Adrenal gland (tissue), 12 donors: ENCODE data around the gene GNG8. TPM values are rescaled to one million over a fixed set of nuclear protein-coding genes. Genes with fewer than 3 reads are reported as not detected.

ENCODE experiments used
- DNase-seq, 7 donors: peaks; one replicate each; pipeline ENCODE4 v3.0.0-alpha.2; 2019 to 2020
- H3K27ac ChIP-seq, 5 donors: fragments of 200-600 bp; sonication (generic) in 4 of 5; 1 replicate in 3 of 5; 2 replicates in 2 of 5; pipeline versions ENCODE4 v1.5.1 to v1.8.0; 2016 to 2020; ENCODE audit warnings: mild to moderate bottlenecking in 1 of 5
- H3K27me3 ChIP-seq: fragments of 200-600 bp; 2 replicates; pipeline ENCODE4 v1.8.0; 2021
- H3K36me3 ChIP-seq, 2 donors: fragments of 200-600 bp; replicated peaks in 1 of 2; 1 replicate in 1 of 2; 2 replicates in 1 of 2; pipeline versions ENCODE4 v1.5.1 to v1.8.0; 2018 to 2022
- H3K4me1 ChIP-seq, 2 donors: fragments of 200-600 bp; replicated peaks in 1 of 2; 1 replicate in 1 of 2; 2 replicates in 1 of 2; pipeline versions ENCODE4 v1.5.1 to v1.8.0; 2018 to 2021
- H3K4me3 ChIP-seq, 4 donors: fragments of 200-600 bp; sonication (generic) in 3 of 4; one replicate each; pipeline ENCODE4 v1.5.1; 2016 to 2018
- H3K9me3 ChIP-seq, 3 donors: fragments of 200-600 bp; sonication (generic) in 1 of 3; replicated peaks in 1 of 3; 1 replicate in 2 of 3; 2 replicates in 1 of 3; pipeline versions ENCODE4 v1.5.1 to v1.8.0; 2016 to 2021
- CTCF ChIP-seq, 6 experiments: fragments of 450-650 bp in 4 of 6; fragments of 200-600 bp in 2 of 6; sonication (generic) in 1 of 6; IDR thresholded peaks; 1 replicate in 5 of 6; 2 replicates in 1 of 6; pipeline versions ENCODE4 v1.5.1 to v1.8.0; 2016 to 2021; ENCODE audit warnings: antibody characterized with exemption in 6 of 6, mild to moderate bottlenecking in 2 of 6, moderate library complexity in 1 of 6
- POLR2A ChIP-seq, 2 donors: fragments of 450-650 bp; IDR thresholded peaks; one replicate each; pipeline ENCODE4 v1.6.1; 2017; ENCODE audit warnings: antibody characterized with exemption in 2 of 2, mild to moderate bottlenecking in 2 of 2, moderate library complexity in 1 of 2
- WGBS, 4 donors: extraction: QIAGEN DNeasy Blood & Tissue Kit in 2 of 4; methylation state at CpG; one replicate each; pipeline versions ENCODE4 v1.1.5 to v1.1.7; 2013 to 2017; 5-methylcytosine and 5-hydroxymethylcytosine counted together
- intact Hi-C, 2 donors: fragments of 100-400 bp; cut with DNase I; formaldehyde crosslinking; loops; one replicate each; pipeline versions ENCODE4 v1.14.1 to v1.15.0; 2022 to 2023
- polyA plus RNA-seq, 3 donors: library from polyadenylated mRNA; stranded (reverse); fragments of 200-250 nt in 2 of 3; fragments of 350-450 nt in 1 of 3; fragmentation: Illumina TruSeq in 1 of 3; extraction: RNeasy Lipid Tissue Mini Kit (QIAGEN cat#74804) in 1 of 3; gene quantifications; one replicate each; pipeline ENCODE4 v1.2.3, GENCODE V29; 2013 to 2014
- total RNA-seq, 9 donors: library from RNA; depleted of rRNA in 4 of 9; stranded (reverse); fragments of >200 nt in 4 of 9; fragments of 120-200 nt in 1 of 9; fragmentation: NEBNext Ultra II Directional in 1 of 9; extraction: Animal tissue kit (Norgen Biotek cat#: 25700) in 1 of 9; gene quantifications; one replicate each; pipeline versions ENCODE4 v1.1.0 to v1.2.4, GENCODE V29; 2013 to 2023
- donor health status: healthy with polysubstance abuse.
- donor health status: Bipolar disorder and iron deficiency.
- donor health status: DM: yes; HTN: yes; CAD: no.
- donor health status: DM: no; HTN: no; CAD: no.
- donor health status: DM: no; HTN: no; CAD: no.
- donor health status: DM: yes; HTN: yes; CAD: no.

Gene GNG8
- total and polyA plus RNA-seq, 12 donors: 3.9 TPM; not detected in 11

GRCh38 chr19:46634656-46635218 is 1.3 kb downstream of the GNG8 start:
- H3K4me1 ChIP-seq: peaks cover 6 to 34% of the 10 kb centered on the region in 2 donors
- H3K4me3 ChIP-seq: peak overlapping the region in 1 of 4 donors; percentile 43
- intact Hi-C loops: no loop called here
- no peak for DNase-seq
- H3K36me3 ChIP-seq: no peaks in the 10 kb centered on the region
- no peak overlapping the region for H3K27ac ChIP-seq
- H3K9me3 ChIP-seq: no peaks in the 10 kb centered on the region
- WGBS, 4 donors: 6 to 8% (median 8%) methylated on average over 21 to 23 of the region's 23 CpGs
- TF ChIP-seq POLR2A (IDR thresholded peaks at IDR 0.05) (no peak), CTCF (IDR thresholded peaks at IDR 0.05) (no peak)
- no peaks in the 10 kb centered on the region for H3K27me3 ChIP-seq

- no peaks in the 10 kb centered on the region for H3K36me3 ChIP-seq
- no peaks in the 10 kb centered on the region for H3K27me3 ChIP-seq
- H3K4me1 ChIP-seq: peaks cover 6 to 29% of the 10 kb centered on the region in 2 donors
- TF ChIP-seq CTCF (IDR thresholded peaks at IDR 0.05): no peak
- TF ChIP-seq POLR2A (IDR thresholded peaks at IDR 0.05): no peak
- no peaks in the 10 kb centered on the region for H3K9me3 ChIP-seq
- peak overlapping the region in 1 of 4 donors; percentile 43 for H3K4me3 ChIP-seq
- no peak overlapping the region for H3K27ac ChIP-seq
- intact Hi-C loops: no loop called here
- 3 to 12% (median 5%) methylated on average over 5 to 38 of the region's 38 CpGs for WGBS, 4 donors
- peak; percentile 69 to 91 (median 84) for DNase-seq
Observed at GRCh38 chr19:46634045-46634655, 1.9 kb downstream of the GNG8 start.

GRCh38 chr19:46633130-46633529 is 2.9 kb downstream of the GNG8 start:
- Histone ChIP-seq H3K36me3 (no peaks in the 10 kb centered on the region), H3K4me1 (peaks cover 6 to 24% of the 10 kb centered on the region in 2 donors), H3K9me3 (no peaks in the 10 kb centered on the region), H3K27me3 (no peaks in the 10 kb centered on the region), H3K27ac (no peak overlapping the region), H3K4me3 (no peak overlapping the region)
- WGBS, 4 donors: 86 to 91% (median 88%) methylated on average over 3 of the region's 3 CpGs
- no peak for DNase-seq
- intact Hi-C loops: no loop called here
- TF ChIP-seq CTCF (IDR thresholded peaks at IDR 0.05) (no peak), POLR2A (IDR thresholded peaks at IDR 0.05) (no peak)

GRCh38 chr19:46631481-46631880 is 4.5 kb downstream of the GNG8 start:
- no peaks in the 10 kb centered on the region for H3K27me3 ChIP-seq
- H3K4me3 ChIP-seq: no peak overlapping the region
- no peaks in the 10 kb centered on the region for H3K36me3 ChIP-seq
- peak overlapping the region in 1 of 5 donors; percentile 50 for H3K27ac ChIP-seq
- no peaks in the 10 kb centered on the region for H3K9me3 ChIP-seq
- peaks cover 9 to 31% of the 10 kb centered on the region in 2 donors for H3K4me1 ChIP-seq
- DNase-seq: no peak
- 48 to 64% (median 58%) methylated on average over 4 to 6 of the region's 6 CpGs for WGBS, 4 donors
- TF ChIP-seq POLR2A (IDR thresholded peaks at IDR 0.05): no peak
- no peak for TF ChIP-seq CTCF (IDR thresholded peaks at IDR 0.05)
- intact Hi-C loops: no loop called here
